Neural progenitor cell (in vitro differentiated cells): ENCODE measurements around the gene GMCL1. TPM values are rescaled to one million over a fixed set of nuclear protein-coding genes. Genes with fewer than 3 reads are reported as not detected.
A peak's percentile ranks its signal among the peaks of the same experiment; 100 is the strongest.
"Not testable (repeated sequence)": the region's sequence is repeated elsewhere in the genome, so short reads cannot be mapped to it uniquely, and the experiment has no call there.

Experiments used
- DNase-seq: peaks from one replicate; pipeline ENCODE4 v3.0.0-alpha.2; 2016; ENCODE audit warnings: low spot score
- H2AFZ ChIP-seq: fragments of 200-600 bp; sonication (generic); replicated peaks from 2 replicates; pipeline ENCODE4 v1.6.1; 2016; ENCODE audit warnings: antibody characterized with exemption
- H3F3A ChIP-seq: fragments of 200-600 bp; sonication (generic); 2 replicates; pipeline ENCODE4 v1.6.1; 2016; ENCODE audit warnings: antibody characterized with exemption, low read depth
- H3K27ac ChIP-seq: fragments of 200-600 bp; sonication (generic); 2 replicates; pipeline ENCODE4 v1.5.1; 2016; ENCODE audit warnings: mild to moderate bottlenecking
- H3K27me3 ChIP-seq: fragments of 200-600 bp; sonication (generic); 2 replicates; pipeline ENCODE4 v1.6.1; 2016; ENCODE audit warnings: mild to moderate bottlenecking, moderate library complexity
- H3K36me3 ChIP-seq: fragments of 200-600 bp; sonication (generic); 2 replicates; pipeline ENCODE4 v1.5.1; 2016
- H3K4me1 ChIP-seq: fragments of 200-600 bp; sonication (generic); 2 replicates; pipeline ENCODE4 v1.6.1; 2016; ENCODE audit warnings: mixed run types
- H3K4me2 ChIP-seq: fragments of 200-600 bp; sonication (generic); 2 replicates; pipeline ENCODE4 v1.6.1; 2016
- H3K4me3 ChIP-seq: fragments of 200-600 bp; sonication (generic); 2 replicates; pipeline ENCODE4 v1.5.1; 2016
- H3K79me2 ChIP-seq: fragments of 200-600 bp; sonication (generic); 2 replicates; pipeline ENCODE4 v1.6.1; 2016; ENCODE audit warnings: low read depth
- H3K9ac ChIP-seq: fragments of 200-600 bp; sonication (generic); 2 replicates; pipeline ENCODE4 v1.6.1; 2016
- H3K9me3 ChIP-seq: fragments of 200-600 bp; sonication (generic); 2 replicates; pipeline ENCODE4 v1.5.1; 2016; ENCODE audit warnings: low read depth
- H4K20me1 ChIP-seq: fragments of 200-600 bp; sonication (generic); 2 replicates; pipeline ENCODE4 v1.6.1; 2016; ENCODE audit warnings: low read depth
- H3K27ac Mint-ChIP-seq: 3 replicates; pipeline ENCODE4 v1.8.0; 2021; ENCODE audit warnings: mixed read lengths
- H3K27me3 Mint-ChIP-seq: 2 replicates; pipeline ENCODE4 v1.8.0; 2022; ENCODE audit warnings: low read depth, mild to moderate bottlenecking, inconsistent platforms, moderate library complexity, mixed read lengths; ENCODE audit not compliant: insufficient read depth
- H3K36me3 Mint-ChIP-seq: 3 replicates; pipeline ENCODE4 v1.8.0; 2021; ENCODE audit warnings: mixed read lengths
- H3K4me1 Mint-ChIP-seq: 3 replicates; pipeline ENCODE4 v1.8.0; 2021; ENCODE audit warnings: mixed read lengths
- H3K4me3 Mint-ChIP-seq: 3 replicates; pipeline ENCODE4 v1.8.0; 2021; ENCODE audit warnings: mild to moderate bottlenecking, moderate library complexity, mixed read lengths
- H3K9me3 Mint-ChIP-seq: 3 replicates; pipeline ENCODE4 v1.8.0; 2020; ENCODE audit warnings: mixed read lengths
- CTCF ChIP-seq: fragments of 200-600 bp; sonication (generic); IDR thresholded peaks from 2 replicates; pipeline ENCODE4 v1.5.1; 2017; ENCODE audit warnings: antibody characterized with exemption, mild to moderate bottlenecking
- EZH2 ChIP-seq: fragments of 200-600 bp; sonication (generic); IDR thresholded peaks from 2 replicates; pipeline ENCODE4 v1.6.1; 2017; ENCODE audit warnings: antibody characterized with exemption, mild to moderate bottlenecking, moderate library complexity
- EZH2phosphoT487 ChIP-seq: fragments of 200-600 bp; sonication (generic); IDR thresholded peaks from 2 replicates; pipeline ENCODE4 v1.6.1; 2017; ENCODE audit warnings: antibody characterized with exemption
- total RNA-seq: library from RNA; depleted of rRNA; stranded (reverse); fragments of >200 nt; gene quantifications from 2 replicates; pipeline ENCODE4 v1.2.3, GENCODE V29; 2015; ENCODE audit warnings: low replicate concordance

The GMCL1 gene
- total RNA-seq, 1 donor from 2014 or later, result 23.1 TPM

DNA sequence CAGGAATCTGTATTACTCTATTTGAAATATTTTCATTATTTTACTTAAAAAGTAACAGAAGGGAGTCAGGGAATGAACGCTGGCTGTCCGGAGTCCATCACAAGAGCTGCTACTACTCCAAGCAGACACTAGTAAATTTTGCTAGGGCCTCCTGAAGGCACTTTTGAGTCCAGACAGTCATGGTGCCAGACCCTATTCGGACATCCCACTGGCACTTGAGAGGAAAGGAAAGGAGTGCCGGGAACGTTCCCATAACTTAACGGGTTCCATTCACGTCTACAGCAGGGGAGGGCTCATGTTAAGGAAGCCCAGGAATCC, 563 bp upstream of the GMCL1 start:
- Histone ChIP-seq H3K9me3 (no peaks in the 10 kb centered on the region), H3F3A (peaks cover 9% of the 10 kb centered on the region), H2AFZ (peak overlapping the region; percentile 86), H3K4me2 (peak overlapping the region; percentile 96), H3K4me1 (peaks cover 27% of the 10 kb centered on the region), H3K9ac (peak overlapping the region; percentile 25), H3K36me3 (no peaks in the 10 kb centered on the region), H3K79me2 (peaks cover 44% of the 10 kb centered on the region), H3K27me3 (no peaks in the 10 kb centered on the region), H3K4me3 (peak overlapping the region; percentile 94), H4K20me1 (peaks cover 24% of the 10 kb centered on the region), H3K27ac (peak overlapping the region; percentile 81)
- H3K36me3 Mint-ChIP-seq, result peaks cover 4% of the 10 kb centered on the region
- H3K9me3 Mint-ChIP-seq, result no peaks in the 10 kb centered on the region
- H3K4me3 Mint-ChIP-seq, result peak overlapping the region; percentile 93
- no peak for DNase-seq
- H3K27ac Mint-ChIP-seq, result peak overlapping the region; percentile 76
- TF ChIP-seq EZH2 (no peak), EZH2phosphoT487 (no peak), CTCF (no peak)
- H3K27me3 Mint-ChIP-seq, result peaks cover 2% of the 10 kb centered on the region
- peaks cover 18% of the 10 kb centered on the region for H3K4me1 Mint-ChIP-seq

DNA sequence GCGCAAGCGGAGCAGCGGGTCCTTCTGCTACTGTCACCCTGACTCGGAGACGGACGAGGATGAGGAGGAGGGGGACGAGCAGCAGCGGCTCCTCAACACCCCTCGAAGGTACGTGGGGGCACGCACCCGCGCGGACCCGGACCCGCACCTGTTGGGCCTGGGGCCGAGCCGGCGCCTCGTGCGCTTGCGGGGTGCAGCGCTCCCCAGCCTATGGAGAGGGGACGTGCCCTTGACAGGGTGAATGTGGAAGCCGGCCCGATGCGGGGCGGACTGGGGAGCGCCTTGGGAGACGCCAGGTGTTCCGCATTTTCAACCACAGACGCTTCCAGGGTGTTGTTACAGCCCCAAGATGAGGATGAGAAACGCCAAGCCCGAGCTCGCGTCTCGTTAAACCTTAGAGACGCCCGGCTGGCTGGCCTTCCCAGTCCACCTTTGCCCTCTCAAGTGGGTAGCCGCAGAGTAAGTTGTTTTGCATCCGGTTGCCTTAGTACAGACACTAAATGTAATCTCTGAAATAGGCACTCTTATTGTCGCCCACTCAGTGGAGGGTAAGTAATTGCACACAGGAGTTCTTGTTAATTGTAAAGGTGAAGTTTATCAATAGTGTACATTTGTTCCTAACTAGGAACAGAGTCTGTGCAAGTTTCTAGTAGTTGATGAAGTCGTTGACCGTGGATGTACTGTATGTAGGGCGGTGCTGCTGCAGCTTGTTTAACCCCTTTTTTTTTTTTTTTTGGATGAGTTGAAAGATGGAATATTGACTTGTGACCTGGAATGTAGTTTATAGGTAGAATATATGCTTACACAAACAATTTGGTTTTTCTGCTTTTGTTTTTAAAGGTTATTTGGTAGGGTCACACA, 815 bp downstream of the GMCL1 start:
- H2AFZ ChIP-seq, result peak overlapping the region; percentile 86
- DNase-seq, result peak; percentile 61
- H3K4me3 ChIP-seq, result peak overlapping the region; percentile 94
- H3K27me3 Mint-ChIP-seq, result no peaks in the 10 kb centered on the region
- H3F3A ChIP-seq, result peaks cover 9% of the 10 kb centered on the region
- H3K27ac ChIP-seq, result no peak overlapping the region
- H3K9ac ChIP-seq, result peak overlapping the region; percentile 63
- H3K36me3 ChIP-seq, result no peaks in the 10 kb centered on the region
- no peaks in the 10 kb centered on the region for H3K9me3 Mint-ChIP-seq
- peaks cover 4% of the 10 kb centered on the region for H3K36me3 Mint-ChIP-seq
- peak overlapping the region; percentile 96 for H3K4me2 ChIP-seq
- H4K20me1 ChIP-seq, result peaks cover 28% of the 10 kb centered on the region
- peaks cover 18% of the 10 kb centered on the region for H3K4me1 Mint-ChIP-seq
- no peak overlapping the region for H3K27ac Mint-ChIP-seq
- TF ChIP-seq CTCF (no peak), EZH2phosphoT487 (no peak), EZH2 (no peak)
- no peaks in the 10 kb centered on the region for H3K27me3 ChIP-seq
- peaks cover 27% of the 10 kb centered on the region for H3K4me1 ChIP-seq
- no peaks in the 10 kb centered on the region for H3K9me3 ChIP-seq
- H3K4me3 Mint-ChIP-seq, result peak overlapping the region; percentile 93
- H3K79me2 ChIP-seq, result peaks cover 57% of the 10 kb centered on the region

DNA sequence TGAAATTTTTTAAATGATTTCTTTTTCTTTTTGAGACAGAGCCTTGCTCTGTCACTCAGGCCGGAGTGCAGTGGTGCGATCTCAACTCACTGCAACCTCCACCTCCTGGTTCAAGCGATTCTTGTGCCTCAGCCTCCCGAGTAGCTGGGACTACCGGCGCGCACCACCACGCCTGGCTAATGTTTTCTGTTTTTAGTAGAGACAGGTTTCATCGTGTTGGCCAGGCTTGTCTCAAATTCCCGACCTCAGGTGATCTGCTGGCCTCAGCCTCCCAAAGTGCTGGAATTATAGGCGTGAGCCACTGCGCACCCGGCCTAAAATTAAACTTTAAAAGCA, 1.4 kb downstream of the GMCL1 start:
- H3K27me3 ChIP-seq, H3K9ac ChIP-seq, H3K9me3 Mint-ChIP-seq, H3F3A ChIP-seq, H3K27me3 Mint-ChIP-seq, H3K36me3 ChIP-seq, H2AFZ ChIP-seq, H3K9me3 ChIP-seq, H3K27ac Mint-ChIP-seq, H3K36me3 Mint-ChIP-seq, H3K27ac ChIP-seq, DNase-seq: not testable (repeated sequence)
- Histone ChIP-seq H3K4me1 (peaks cover 27% of the 10 kb centered on the region), H3K4me2 (peak overlapping the region; percentile 96), H4K20me1 (peaks cover 31% of the 10 kb centered on the region), H3K4me3 (peak overlapping the region; percentile 94), H3K79me2 (peaks cover 63% of the 10 kb centered on the region)
- peak overlapping the region; percentile 93 for H3K4me3 Mint-ChIP-seq
- H3K4me1 Mint-ChIP-seq, result peaks cover 18% of the 10 kb centered on the region

GRCh38 chr2:69831354-69831905, 2.0 kb downstream of the GMCL1 start:
- TF ChIP-seq CTCF (no peak), EZH2phosphoT487 (no peak), EZH2 (no peak)
- Histone ChIP-seq H3K27ac (no peak overlapping the region), H3K4me2 (peak overlapping the region; percentile 96), H3K4me1 (peaks cover 27% of the 10 kb centered on the region), H3K9me3 (no peaks in the 10 kb centered on the region), H4K20me1 (peaks cover 36% of the 10 kb centered on the region), H3F3A (peaks cover 12% of the 10 kb centered on the region), H3K27me3 (no peaks in the 10 kb centered on the region), H3K36me3 (no peaks in the 10 kb centered on the region), H3K79me2 (peaks cover 69% of the 10 kb centered on the region), H3K4me3 (peak overlapping the region; percentile 94), H3K9ac (no peak overlapping the region), H2AFZ (no peak overlapping the region)
- Mint-ChIP-seq H3K4me1 (peaks cover 18% of the 10 kb centered on the region), H3K27me3 (no peaks in the 10 kb centered on the region), H3K36me3 (peaks cover 4% of the 10 kb centered on the region), H3K4me3 (peak overlapping the region; percentile 93), H3K9me3 (no peaks in the 10 kb centered on the region), H3K27ac (no peak overlapping the region)
- no peak for DNase-seq
